Ovary (tissue), 9 donors: ENCODE results near the gene PARK7. TPM values are rescaled to one million over a fixed set of nuclear protein-coding genes. Genes with fewer than 3 reads are reported as not detected.

Experiments used
- DNase-seq, 5 donors: peaks; one replicate each; pipeline ENCODE4 v3.0.0-alpha.2; 2019 to 2020
- H3K27ac ChIP-seq, 2 donors: fragments of 200-600 bp; one replicate each; pipeline versions ENCODE4 v1.5.1 to v1.8.0; 2019 to 2022
- H3K27me3 ChIP-seq: fragments of 200-600 bp; one replicate; pipeline ENCODE4 v1.8.0; 2022
- H3K36me3 ChIP-seq: fragments of 200-600 bp; sonication (generic); one replicate; pipeline ENCODE4 v1.5.1; 2019
- H3K4me1 ChIP-seq: one replicate; pipeline ENCODE4 v1.8.1; 2013; ENCODE audit warnings: mild to moderate bottlenecking, moderate library complexity; ENCODE audit not compliant: insufficient read depth
- H3K4me3 ChIP-seq: fragments of 200-600 bp; sonication (generic); one replicate; pipeline ENCODE4 v1.5.1; 2017
- H3K9me3 ChIP-seq, 2 donors: fragments of 200-600 bp in 1 of 2; sonication (generic) in 1 of 2; one replicate each; pipeline versions ENCODE4 v1.5.1 to v1.8.1; 2013 to 2019; ENCODE audit warnings: mild to moderate bottlenecking in 1 of 2, moderate library complexity in 1 of 2
- CTCF ChIP-seq, 3 donors: fragments of 450-650 bp in 2 of 3; fragments of 200-600 bp in 1 of 3; IDR thresholded peaks; one replicate each; pipeline versions ENCODE4 v1.5.1 to v1.8.0; 2016 to 2022; ENCODE audit warnings: antibody characterized with exemption in 3 of 3, mild to moderate bottlenecking in 1 of 3
- EP300 ChIP-seq: sonication (generic); formaldehyde crosslinking; IDR thresholded peaks from one replicate; pipeline ENCODE4 v1.6.1; 2017; ENCODE audit warnings: antibody characterized with exemption
- POLR2A ChIP-seq: fragments of 450-650 bp; IDR thresholded peaks from one replicate; pipeline ENCODE4 v1.6.1; 2017; ENCODE audit warnings: antibody characterized with exemption, mild to moderate bottlenecking, moderate library complexity
- WGBS, 3 donors: extraction: QIAGEN DNeasy Blood & Tissue Kit in 1 of 3; methylation state at CpG; one replicate each; pipeline versions ENCODE4 v1.1.5 to v1.1.7; 2013 to 2017; 5-methylcytosine and 5-hydroxymethylcytosine counted together
- intact Hi-C, 4 donors: fragments of 100-400 bp; cut with DNase I; formaldehyde crosslinking; loops; one replicate each; pipeline versions ENCODE4 v1.11.0 to v1.15.1; 2022 to 2023
- polyA plus RNA-seq, 2 donors: library from polyadenylated mRNA; stranded (reverse); fragments of 200-250 nt in 1 of 2; fragments of 350-450 nt in 1 of 2; fragmentation: Illumina TruSeq in 1 of 2; extraction: RNeasy Lipid Tissue Mini Kit (QIAGEN cat#74804) in 1 of 2; gene quantifications; one replicate each; pipeline ENCODE4 v1.2.3, GENCODE V29; 2013 to 2014
- total RNA-seq, 7 donors: library from RNA; depleted of rRNA in 2 of 7; stranded (reverse); fragments of >200 nt in 2 of 7; fragmentation: NEBNext Ultra II Directional in 3 of 7; extraction: Animal tissue kit (Norgen Biotek cat#: 25700) in 3 of 7; gene quantifications; one replicate each; pipeline versions ENCODE4 v1.1.0 to v1.2.4, GENCODE V29; 2016 to 2023
- donor health status: DM: no; HTN: no; CAD: no; lungs with moderate emphysema.
- donor health status: DM: no; HTN: no; CAD: no.
- donor health status: Bipolar disorder and iron deficiency.
- donor health status: DM: yes; HTN: yes; CAD: no.
- donor health status: DM: no; HTN: no; CAD: no.
- donor health status: DM: yes; HTN: yes; CAD: no.

PARK7 gene
- total and polyA plus RNA-seq, 9 donors: 159 to 438 (median 248) TPM

DNA sequence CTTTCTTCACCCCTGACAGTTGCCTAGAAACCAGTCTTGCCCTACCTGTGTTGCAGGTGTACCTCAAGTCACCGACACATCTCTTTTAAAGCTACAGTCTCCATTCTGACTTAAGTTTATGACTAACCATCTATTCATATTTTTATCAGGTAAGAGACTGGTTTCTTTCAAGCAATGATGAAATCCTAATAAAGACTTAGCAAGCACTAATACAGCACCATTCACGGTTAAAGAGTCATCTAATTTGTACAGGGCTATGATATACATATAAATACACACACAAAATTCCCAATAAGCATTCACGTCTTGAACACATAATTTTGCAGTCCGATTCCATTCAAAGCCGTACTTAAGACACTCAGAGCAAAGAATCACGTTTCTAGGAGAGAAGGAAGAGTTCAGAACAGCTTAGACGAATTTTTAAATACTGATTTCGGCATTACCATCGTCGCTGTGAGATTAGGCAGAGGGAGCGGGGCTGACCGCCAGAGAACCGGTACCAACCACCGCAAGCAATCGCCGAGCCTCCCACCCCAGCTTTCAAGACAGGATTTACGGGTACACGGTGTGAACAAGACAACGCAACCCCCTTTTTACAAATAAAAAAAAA lies 63.7 kb downstream of the PARK7 start:
- intact Hi-C loops: loop anchor here (5.0 to 10.0 kb wide), 4 partner anchors 112 to 320 kb away; partner anchors contain the start of gene SLC45A1 (in 2 of the 4)
- TF ChIP-seq EP300 (no peak), CTCF (IDR thresholded peaks at IDR 0.05) (no peak), POLR2A (no peak)
- no peak for DNase-seq
- H3K9me3 ChIP-seq: no peaks in the 10 kb centered on the region
- peak overlapping the region; percentile 94 to 99 for H3K27ac ChIP-seq
- WGBS, 3 donors: 2 to 3% (median 2%) methylated on average over 19 of the region's 19 CpGs
- H3K36me3 ChIP-seq: no peaks in the 10 kb centered on the region
- peak overlapping the region; percentile 68 for H3K4me3 ChIP-seq
- peaks cover 10% of the 10 kb centered on the region for H3K4me1 ChIP-seq
- H3K27me3 ChIP-seq: no peaks in the 10 kb centered on the region

DNA sequence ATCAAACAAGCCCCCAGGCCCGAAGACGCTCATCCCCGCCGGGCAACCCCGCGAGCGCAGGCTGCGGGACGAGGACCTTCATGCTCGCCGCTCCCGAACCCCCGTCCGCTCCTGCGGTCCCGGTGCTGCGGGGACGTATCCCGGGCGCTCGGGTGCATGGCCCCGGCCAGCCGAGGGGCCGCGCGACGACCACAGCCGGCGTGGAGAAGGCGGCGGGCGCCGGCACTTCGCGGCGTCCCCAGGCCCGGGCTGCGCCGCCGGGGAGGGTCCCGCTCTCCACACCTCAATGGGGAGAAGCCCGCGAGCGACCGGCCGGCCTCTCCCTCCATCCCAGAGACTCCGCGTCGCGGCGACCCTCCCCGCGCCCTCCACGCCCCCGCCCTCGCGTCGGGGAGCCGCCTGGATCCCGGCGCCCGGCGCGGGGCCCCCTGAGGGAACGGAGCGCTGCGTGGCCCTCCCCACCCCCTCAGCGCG lies 64.2 kb downstream of the PARK7 start:
- H3K4me1 ChIP-seq: peaks cover 10% of the 10 kb centered on the region
- intact Hi-C loops: loop anchor here (5.0 to 10.0 kb wide), 4 partner anchors 112 to 319 kb away; partner anchors contain the start of gene SLC45A1 (in 2 of the 4)
- peak overlapping the region; percentile 68 for H3K4me3 ChIP-seq
- no peaks in the 10 kb centered on the region for H3K9me3 ChIP-seq
- peak overlapping the region; percentile 94 to 99 for H3K27ac ChIP-seq
- peak in 1 of 5 donors; percentile 33 for DNase-seq
- TF ChIP-seq CTCF (IDR thresholded peaks at IDR 0.05) (no peak), EP300 (no peak), POLR2A (no peak)
- H3K36me3 ChIP-seq: no peaks in the 10 kb centered on the region
- 0 to 1% (median 0%) methylated on average over 21 to 69 of the region's 69 CpGs for WGBS, 3 donors
- H3K27me3 ChIP-seq: no peaks in the 10 kb centered on the region

GRCh38 chr1:8026153-8026975 lies 64.9 kb downstream of the PARK7 start, which contains the start of gene ERRFI1:
TSS of gene ERRFI1 (minus strand) at chr1:8026309. CDS start at chr1:8015619, 10,690 bp downstream.
- peak; percentile 95 to 98 (median 97) for DNase-seq
- peak; percentile 99 for TF ChIP-seq POLR2A
- peak; percentile 35 for TF ChIP-seq EP300
- TF ChIP-seq CTCF (IDR thresholded peaks at IDR 0.05): peak in 2 of 3 donors; percentile 36 to 37
- H3K4me3 ChIP-seq: peak within 1 kb of the TSS; percentile 68
- H3K9me3 ChIP-seq: no peaks in the 10 kb centered on the region
- 2 to 6% (median 3%) methylated on average over 80 to 98 of the region's 98 CpGs for WGBS, 3 donors
- H3K4me1 ChIP-seq: peaks cover 10% of the 10 kb centered on the region
- no peaks in the 10 kb centered on the region for H3K27me3 ChIP-seq
- peak within 1 kb of the TSS; percentile 94 to 99 for H3K27ac ChIP-seq
- intact Hi-C loops: loop anchor here (5.0 to 10.0 kb wide), 4 partner anchors 111 to 318 kb away; partner anchors contain the start of gene SLC45A1 (in 2 of the 4)
- no peaks in the 10 kb centered on the region for H3K36me3 ChIP-seq

DNA sequence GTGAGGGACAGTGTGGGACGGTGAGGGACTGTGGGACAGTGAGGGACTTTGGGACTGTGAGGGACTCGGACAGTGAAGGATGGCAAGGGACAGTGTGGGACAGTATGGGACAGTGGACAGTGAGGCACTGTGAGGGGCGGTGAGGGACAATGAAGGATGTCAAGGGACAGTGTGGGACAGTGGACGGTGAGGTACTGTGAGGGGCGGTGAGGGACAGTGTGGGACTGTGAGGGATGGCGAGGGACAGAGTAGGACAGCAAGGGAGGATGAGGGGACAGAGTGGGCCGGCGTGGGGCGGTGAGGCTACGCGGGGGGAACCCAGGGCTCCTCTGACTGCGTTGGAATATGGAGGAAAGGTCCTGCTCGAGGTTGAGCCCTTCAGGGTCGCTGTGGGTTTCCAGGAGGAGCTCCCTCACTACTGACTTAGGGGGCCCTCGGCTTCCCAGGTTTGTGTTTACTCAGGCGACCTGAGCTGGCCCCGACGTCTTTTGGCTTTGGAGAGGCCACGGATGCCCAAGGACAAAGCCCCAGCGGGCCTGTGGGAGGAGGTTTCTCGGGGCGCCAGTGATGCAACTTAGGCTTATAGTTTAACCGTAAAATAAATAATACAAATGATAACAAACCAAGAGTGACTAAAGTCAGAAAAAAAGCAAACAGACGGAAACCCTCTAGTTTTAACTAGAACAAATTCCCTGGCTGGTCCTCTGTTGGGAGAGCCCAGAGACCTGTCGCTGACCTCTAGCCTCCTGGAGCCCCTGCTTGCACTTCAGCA lies 65.7 kb downstream of the PARK7 start:
- Histone ChIP-seq H3K36me3 (no peaks in the 10 kb centered on the region), H3K4me3 (peak overlapping the region; percentile 68), H3K4me1 (peaks cover 10% of the 10 kb centered on the region), H3K27me3 (no peaks in the 10 kb centered on the region), H3K27ac (peak overlapping the region; percentile 94 to 99), H3K9me3 (no peaks in the 10 kb centered on the region)
- 29 to 46% (median 31%) methylated on average over 25 of the region's 25 CpGs for WGBS, 3 donors
- intact Hi-C loops: loop anchor here (5.0 to 10.0 kb wide), 4 partner anchors 110 to 318 kb away; partner anchors contain the start of gene SLC45A1 (in 2 of the 4)
- TF ChIP-seq CTCF (IDR thresholded peaks at IDR 0.05) (no peak), EP300 (no peak), POLR2A (no peak)
- peak; percentile 80 to 87 (median 84) for DNase-seq
